K562 (cell line): ENCODE data around the gene ALAS2. TPM values are rescaled to one million over a fixed set of nuclear protein-coding genes. Genes with fewer than 3 reads are reported as not detected.
A peak's percentile ranks its signal among the peaks of the same experiment; 100 is the strongest.

Experiments
- CBFA2T3 ChIP-seq: fragments of 450-650 bp; IDR thresholded peaks from 2 replicates; pipeline ENCODE4 v1.6.1; 2017
- CHCHD3 ChIP-seq: fragments of 250-450 bp; sonication (Bioruptor Pico); IDR thresholded peaks from 2 replicates; pipeline ENCODE4 v2.1.2; 2022; ENCODE audit warnings: mild to moderate bottlenecking
- CREB1 ChIP-seq, 2 experiments: sonication (generic) in 1 of 2; formaldehyde crosslinking in 1 of 2; IDR thresholded peaks; 2 replicates each; pipeline versions ENCODE4 v1.6.1 to v1.8.0; 2012 to 2022; ENCODE audit warnings: inconsistent platforms in 1 of 2, mild to moderate bottlenecking in 1 of 2, missing genetic modification reagents in 1 of 2, moderate library complexity in 1 of 2
- GTF2A2 ChIP-seq: IDR thresholded peaks from 2 replicates; pipeline ENCODE4 v1.6.1; 2016; ENCODE audit warnings: mild to moderate bottlenecking, missing genetic modification characterization, missing compliant biosample characterization
- MCM7 ChIP-seq, 2 experiments: fragments of 450-650 bp; IDR thresholded peaks; 2 replicates each; pipeline ENCODE4 v1.6.1; 2016 to 2018
- RBM22 ChIP-seq: fragments of 200-400 bp; formaldehyde crosslinking; IDR thresholded peaks from 2 replicates; pipeline ENCODE4 v1.6.1; 2018; ENCODE audit warnings: low read length, low read depth; ENCODE audit not compliant: poor library complexity, severe bottlenecking
- SMARCE1 ChIP-seq: fragments of 450-650 bp; IDR thresholded peaks from 2 replicates; pipeline ENCODE4 v1.7.1; 2016; ENCODE audit warnings: mild to moderate bottlenecking
- TOE1 ChIP-seq, 2 experiments: fragments of 450-650 bp in 1 of 2; sonication (generic) in 1 of 2; formaldehyde crosslinking in 1 of 2; IDR thresholded peaks; 2 replicates each; pipeline versions ENCODE4 v1.7.1 to v1.8.0; 2016 to 2022; ENCODE audit warnings: borderline replicate concordance in 2 of 2, mild to moderate bottlenecking in 2 of 2, antibody characterized with exemption in 1 of 2, inconsistent platforms in 1 of 2, low read depth in 1 of 2, missing genetic modification reagents in 1 of 2, moderate library complexity in 1 of 2
- VEZF1 ChIP-seq: fragments of 200-800 bp; sonication (Bioruptor generic); IDR thresholded peaks from 2 replicates; pipeline ENCODE4 v1.6.1; 2017; ENCODE audit warnings: missing genetic modification characterization, missing compliant biosample characterization
- YY1 ChIP-seq, 3 experiments: IDR thresholded peaks; 2 replicates each; pipeline ENCODE4 v1.6.1; 2011; ENCODE audit warnings: low read length in 2 of 3, mild to moderate bottlenecking in 2 of 3, moderate library complexity in 2 of 3, borderline replicate concordance in 1 of 3, control low read depth in 1 of 3, low read depth in 1 of 3; ENCODE audit not compliant: insufficient read depth in 3 of 3, insufficient replicate concordance in 2 of 3, control insufficient read depth in 1 of 3, insufficient read length in 1 of 3; ENCODE audit errors: extremely low read depth in 1 of 3
- ZBTB11 ChIP-seq, 3 experiments: fragments of 200-800 bp in 1 of 3; fragments of 250-450 bp in 1 of 3; fragments of 450-650 bp in 1 of 3; sonication (Bioruptor Pico) in 1 of 3; sonication (Bioruptor generic) in 1 of 3; formaldehyde crosslinking in 1 of 3; IDR thresholded peaks; 2 replicates each; pipeline versions ENCODE4 v1.6.1 to v1.8.0; 2016 to 2022; ENCODE audit warnings: mild to moderate bottlenecking in 2 of 3, missing genetic modification characterization in 2 of 3, missing compliant biosample characterization in 1 of 3, moderate library complexity in 1 of 3
- ZNF280B ChIP-seq: fragments of 250-450 bp; sonication (Bioruptor Pico); IDR thresholded peaks from 2 replicates; pipeline ENCODE4 v1.5.1; 2021; ENCODE audit warnings: mild to moderate bottlenecking
- ZNF354B ChIP-seq: fragments of 250-450 bp; sonication (Bioruptor Pico); IDR thresholded peaks from 2 replicates; pipeline ENCODE4 v1.4.0; 2020
- ZNF41 ChIP-seq: fragments of 250-450 bp; sonication (Bioruptor Pico); conservative IDR thresholded peaks from 2 replicates; pipeline ENCODE4 v1.4.0; 2020; ENCODE audit warnings: mild to moderate bottlenecking
- ZNF445 ChIP-seq: fragments of 250-450 bp; sonication (Bioruptor Pico); IDR thresholded peaks from 2 replicates; pipeline ENCODE4 v1.4.0; 2020; ENCODE audit warnings: low read depth, mild to moderate bottlenecking, moderate library complexity
- ZNF551 ChIP-seq: fragments of 250-450 bp; sonication (Bioruptor Pico); IDR thresholded peaks from 2 replicates; pipeline ENCODE4 v1.5.0; 2021; ENCODE audit warnings: mild to moderate bottlenecking, moderate library complexity
- ZNF76 ChIP-seq: fragments of 250-450 bp; sonication (Bioruptor Pico); IDR thresholded peaks from 2 replicates; pipeline ENCODE4 v1.4.0; 2020; ENCODE audit warnings: mild to moderate bottlenecking, moderate library complexity, borderline replicate concordance
- ZNF830 ChIP-seq: fragments of 250-450 bp; sonication (Bioruptor Pico); IDR thresholded peaks from 2 replicates; pipeline ENCODE4 v1.5.0; 2021; ENCODE audit warnings: mild to moderate bottlenecking
- polyA plus RNA-seq, 8 experiments: library from polyadenylated mRNA; depleted of rRNA in 4 of 8; stranded (reverse) in 5 of 8; unstranded in 3 of 8; fragments of >200 nt; fragmentation: Nextera tagmentation in 2 of 8; fragmentation: Illumina TruSeq in 1 of 8; extraction: Ambion mirVana in 2 of 8; extraction: Trizol in 1 of 8; gene quantifications; 2 replicates each; pipeline versions ENCODE4 v1.2.1 to v1.2.3, GENCODE V29; 2011 to 2014; ENCODE audit warnings: inconsistent platforms in 1 of 8, missing spikeins in 1 of 8
- total RNA-seq, 7 experiments: library from RNA; depleted of rRNA in 6 of 7; stranded (reverse); fragments of >200 nt in 6 of 7; fragmentation: Illumina TruSeq in 2 of 7; extraction: Trizol in 2 of 7; gene quantifications; 2 replicates each; pipeline versions ENCODE4 v1.2.1 to v1.2.3, GENCODE V29; 2011 to 2021; ENCODE audit warnings: low replicate concordance in 1 of 7

The ALAS2 gene
- total and polyA plus RNA-seq, 9 of the 15 experiments (the other 6 are each of a cell fraction or from before 2014, with no cell fraction given): 14.6 to 101 (median 33.4) TPM

- no peak for TF ChIP-seq MCM7 (IDR thresholded peaks at IDR 0.05)
- TF ChIP-seq ZNF280B: no peak
- no peak for TF ChIP-seq GTF2A2 (tag)
- no peak for TF ChIP-seq ZNF445
- no peak for TF ChIP-seq CBFA2T3
- peak in 1 of 3 experiments; percentile 71; a peak in 2 of 6 replicates for TF ChIP-seq ZBTB11 (CRISPR knock-in tag; IDR thresholded peaks at IDR 0.05)
- TF ChIP-seq VEZF1: peak; percentile 76
- TF ChIP-seq YY1 (IDR thresholded peaks at IDR 0.05; ENCODE audit: borderline replicate concordance in 1 of 3, control insufficient read depth in 1 of 3, extremely low read depth in 1 of 3, insufficient read depth in 3 of 3, insufficient read length in 1 of 3, insufficient replicate concordance in 2 of 3, low read depth in 1 of 3, low read length in 2 of 3): peak in 1 of 3 experiments; percentile 21
- TF ChIP-seq ZNF830 (CRISPR knock-in tag): no peak
- TF ChIP-seq RBM22: no peak
- TF ChIP-seq ZNF76 (CRISPR knock-in tag): no peak
- no peak for TF ChIP-seq TOE1 (IDR thresholded peaks at IDR 0.05; ENCODE audit: borderline replicate concordance)
- TF ChIP-seq TOE1 (CRISPR knock-in tag; IDR thresholded peaks at IDR 0.05; ENCODE audit: borderline replicate concordance, low read depth): no peak
- TF ChIP-seq CREB1 (IDR thresholded peaks at IDR 0.05): peak; percentile 61
- peak; percentile 61; the same call in 1 of the 2 replicates for TF ChIP-seq CREB1 (CRISPR knock-in tag; IDR thresholded peaks at IDR 0.05)
- no peak for TF ChIP-seq ZNF41 (CRISPR knock-in tag)
- TF ChIP-seq ZNF354B (CRISPR knock-in tag): no peak
- no peak for TF ChIP-seq SMARCE1
- TF ChIP-seq ZNF551 (CRISPR knock-in tag): no peak
- no peak for TF ChIP-seq CHCHD3 (CRISPR knock-in tag)
Observed at GRCh38 chrX:54999717-55000598, 30.8 kb downstream of the ALAS2 start, which contains the start of gene APEX2 (continued).
